Measurements from ENCODE around the gene SF3B4.
"Not testable (repeated sequence)": the region's sequence is repeated elsewhere in the genome, so short reads cannot be mapped to it uniquely, and the experiment has no call there.

Gene SF3B4

DNA sequence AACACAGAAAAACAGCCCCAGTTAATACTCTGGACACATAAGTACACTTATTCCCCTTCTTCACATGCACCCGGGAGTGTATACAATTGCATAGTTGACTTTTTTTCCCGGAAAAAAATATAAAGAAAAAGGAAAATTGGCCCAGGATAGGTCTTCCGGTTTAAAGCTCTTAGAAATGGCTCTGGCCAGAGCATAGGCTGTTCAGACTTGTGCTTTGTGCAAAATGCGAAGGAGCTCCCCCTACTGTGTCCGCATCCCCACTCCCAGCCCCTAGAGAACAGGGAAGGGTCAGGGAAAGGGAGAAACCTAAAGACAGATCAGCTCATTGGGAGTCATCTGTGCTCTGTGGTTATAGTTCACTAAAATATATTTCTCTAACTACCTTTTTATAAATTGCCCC, 14.6 kb upstream of the SF3B4 start:
- no peaks in the 10 kb centered on the region for H3K79me2 ChIP-seq (ENCODE audit: control insufficient read depth, low read length)
- no peaks in the 10 kb centered on the region for H4K20me1 ChIP-seq (ENCODE audit: control insufficient read depth, insufficient read depth, low read depth, low read length)
- peaks cover 4% of the 10 kb centered on the region for H3K4me1 ChIP-seq (ENCODE audit: control insufficient read depth, low read length)
- no peaks in the 10 kb centered on the region for H3K36me3 ChIP-seq (ENCODE audit: control insufficient read depth, low read length)
- H3K27me3 ChIP-seq (ENCODE audit: control insufficient read depth, low read length) = no peaks in the 10 kb centered on the region
- no peak overlapping the region for H3K27ac ChIP-seq (ENCODE audit: low read depth, low read length)
- H3F3A ChIP-seq (ENCODE audit: control insufficient read depth, insufficient read depth) = peaks cover 2% of the 10 kb centered on the region; the same call in 1 of the 2 replicates
- no peak for TF ChIP-seq EZH2phosphoT487 (IDR thresholded peaks at IDR 0.05; ENCODE audit: borderline replicate concordance, low read length)
- TF ChIP-seq CTCF (IDR thresholded peaks at IDR 0.05; ENCODE audit: low read depth, low read length, poor library complexity, severe bottlenecking) = peak; percentile 12
- H3K9me2 ChIP-seq (replicated peaks; ENCODE audit: control insufficient read depth, low read length) = no peaks in the 10 kb centered on the region
- no peak overlapping the region for H3K4me2 ChIP-seq (ENCODE audit: low read length)
- no peaks in the 10 kb centered on the region for H3K9me3 ChIP-seq (ENCODE audit: control insufficient read depth, insufficient read depth, low read length)
- no peak overlapping the region for H3K4me3 ChIP-seq (ENCODE audit: low read length)

GRCh38 chr1:149940427-149940826, 12.8 kb upstream of the SF3B4 start:
- Histone ChIP-seq H3K9me3 (ENCODE audit: control insufficient read depth, insufficient read depth, low read length) (no peaks in the 10 kb centered on the region), H3K4me2 (ENCODE audit: low read length) (no peak overlapping the region), H3K27me3 (ENCODE audit: control insufficient read depth, low read length) (no peaks in the 10 kb centered on the region), H3K36me3 (ENCODE audit: control insufficient read depth, low read length) (no peaks in the 10 kb centered on the region), H3K4me3 (ENCODE audit: low read length) (no peak overlapping the region), H3K9me2 (replicated peaks; ENCODE audit: control insufficient read depth, low read length) (no peaks in the 10 kb centered on the region), H3K27ac (ENCODE audit: low read depth, low read length) (no peak overlapping the region), H3F3A (ENCODE audit: control insufficient read depth, insufficient read depth) (0 out of 2 replicates have a peak, but pooled peaks cover 2% of the 10 kb centered on the region), H3K79me2 (ENCODE audit: control insufficient read depth, low read length) (no peaks in the 10 kb centered on the region), H4K20me1 (ENCODE audit: control insufficient read depth, insufficient read depth, low read depth, low read length) (no peaks in the 10 kb centered on the region), H3K4me1 (ENCODE audit: control insufficient read depth, low read length) (peaks cover 7% of the 10 kb centered on the region)
- no peak for TF ChIP-seq EZH2phosphoT487 (IDR thresholded peaks at IDR 0.05; ENCODE audit: borderline replicate concordance, low read length)
- no peak for TF ChIP-seq CTCF (IDR thresholded peaks at IDR 0.05; ENCODE audit: low read depth, low read length, poor library complexity, severe bottlenecking)

GRCh38 chr1:149938668-149939003, 11.0 kb upstream of the SF3B4 start:
- H3K9me3 ChIP-seq (ENCODE audit: control insufficient read depth, insufficient read depth, low read length); H4K20me1 ChIP-seq (ENCODE audit: control insufficient read depth, insufficient read depth, low read depth, low read length); H3K27ac ChIP-seq (ENCODE audit: low read depth, low read length); H3K36me3 ChIP-seq (ENCODE audit: control insufficient read depth, low read length); H3K27me3 ChIP-seq (ENCODE audit: control insufficient read depth, low read length); H3K79me2 ChIP-seq (ENCODE audit: control insufficient read depth, low read length); H3K4me1 ChIP-seq (ENCODE audit: control insufficient read depth, low read length); H3F3A ChIP-seq (ENCODE audit: control insufficient read depth, insufficient read depth); H3K9me2 ChIP-seq (replicated peaks; ENCODE audit: control insufficient read depth, low read length); H3K4me3 ChIP-seq (ENCODE audit: low read length); H3K4me2 ChIP-seq (ENCODE audit: low read length): not testable (repeated sequence)

DNA sequence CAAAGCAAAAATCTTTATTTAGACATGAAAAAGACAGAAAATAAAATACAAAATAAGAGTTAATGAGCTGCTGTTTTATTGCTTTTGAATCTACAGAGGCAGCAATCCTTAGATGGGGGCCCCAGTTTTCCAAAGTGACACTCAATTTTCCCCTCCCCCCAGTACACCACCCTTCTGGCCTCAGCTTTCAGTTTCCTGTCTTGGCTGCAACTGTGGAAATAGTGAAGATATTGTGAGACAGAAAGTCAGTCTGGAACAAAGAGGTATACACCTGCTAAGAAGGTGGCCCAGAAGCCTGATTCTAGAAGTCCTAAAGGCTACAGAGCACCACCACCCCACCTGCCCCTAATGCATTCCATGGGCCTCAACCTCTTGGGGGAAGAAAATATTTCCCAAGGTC, 10.2 kb upstream of the SF3B4 start:
- Histone ChIP-seq H3K4me3 (ENCODE audit: low read length) (no peak overlapping the region), H3K4me1 (ENCODE audit: control insufficient read depth, low read length) (peaks cover 7% of the 10 kb centered on the region), H3K27ac (ENCODE audit: low read depth, low read length) (no peak overlapping the region)

More for the DNA sequence above, 10.2 kb upstream of the SF3B4 start:
- TF ChIP-seq CTCF (IDR thresholded peaks at IDR 0.05; ENCODE audit: low read depth, low read length, poor library complexity, severe bottlenecking) (no peak), EZH2phosphoT487 (IDR thresholded peaks at IDR 0.05; ENCODE audit: borderline replicate concordance, low read length) (no peak)
- Histone ChIP-seq H3F3A (ENCODE audit: control insufficient read depth, insufficient read depth) (0 out of 2 replicates have a peak, but pooled peaks cover 2% of the 10 kb centered on the region), H3K36me3 (ENCODE audit: control insufficient read depth, low read length) (no peaks in the 10 kb centered on the region), H3K27me3 (ENCODE audit: control insufficient read depth, low read length) (peaks cover 2% of the 10 kb centered on the region; the same call in 1 of the 2 replicates), H3K4me2 (ENCODE audit: low read length) (no peak overlapping the region), H3K9me3 (ENCODE audit: control insufficient read depth, insufficient read depth, low read length) (no peaks in the 10 kb centered on the region), H3K9me2 (replicated peaks; ENCODE audit: control insufficient read depth, low read length) (no peaks in the 10 kb centered on the region), H3K79me2 (ENCODE audit: control insufficient read depth, low read length) (no peaks in the 10 kb centered on the region), H4K20me1 (ENCODE audit: control insufficient read depth, insufficient read depth, low read depth, low read length) (no peaks in the 10 kb centered on the region)
